Neural cell (in vitro differentiated cells): ENCODE measurements around the gene BIRC6. TPM values are rescaled to one million over a fixed set of nuclear protein-coding genes. Genes with fewer than 3 reads are reported as not detected.

Source experiments
- H2AFZ ChIP-seq: fragments of 200-600, 300-800 bp; sonication (generic), shearing (Covaris generic); 2 replicates; pipeline ENCODE4 v1.6.0; 2014; ENCODE audit warnings: low read depth, mild to moderate bottlenecking, antibody characterized with exemption, low read length, moderate library complexity
- H3F3A ChIP-seq: fragments of 200-600 bp; shearing (Covaris generic); 2 replicates; pipeline ENCODE4 v1.6.1; 2016; ENCODE audit warnings: mild to moderate bottlenecking, moderate library complexity, mixed read lengths, antibody characterized with exemption, low read length; ENCODE audit not compliant: insufficient read depth, poor library complexity, severe bottlenecking
- H3K27ac ChIP-seq: fragments of 200-600, 300-800 bp; sonication (generic), shearing (Covaris generic); 2 replicates; pipeline ENCODE4 v1.5.1; 2014; ENCODE audit warnings: mild to moderate bottlenecking, low read length, moderate library complexity
- H3K27me3 ChIP-seq: fragments of 300-800, 200-600 bp; sonication (generic), shearing (Covaris generic); 2 replicates; pipeline ENCODE4 v1.6.0; 2014; ENCODE audit warnings: mild to moderate bottlenecking, low read depth, low read length, moderate library complexity; ENCODE audit not compliant: insufficient read depth
- H3K36me3 ChIP-seq: fragments of 300-800, 200-600 bp; sonication (generic), shearing (Covaris generic); 2 replicates; pipeline ENCODE4 v1.5.1; 2014; ENCODE audit warnings: mild to moderate bottlenecking, antibody characterized with exemption, low read length, moderate library complexity; ENCODE audit not compliant: insufficient read depth
- H3K4me2 ChIP-seq: fragments of 300-800, 200-600 bp; sonication (generic), shearing (Covaris generic); 2 replicates; pipeline ENCODE4 v1.6.0; 2014; ENCODE audit warnings: mild to moderate bottlenecking, low read length
- H3K4me3 ChIP-seq: fragments of 300-800, 200-600 bp; sonication (generic), shearing (Covaris generic); 2 replicates; pipeline ENCODE4 v1.5.1; 2014; ENCODE audit warnings: mild to moderate bottlenecking, low read length, moderate library complexity
- H3K79me2 ChIP-seq: fragments of 200-600 bp; shearing (Covaris generic); replicated peaks from 2 replicates; pipeline ENCODE4 v1.6.0; 2014; ENCODE audit warnings: mild to moderate bottlenecking, low read length, moderate library complexity; ENCODE audit not compliant: insufficient read depth
- H3K9ac ChIP-seq: fragments of 300-800, 200-600 bp; sonication (generic), shearing (Covaris generic); 2 replicates; pipeline ENCODE4 v1.6.1; 2016; ENCODE audit warnings: mild to moderate bottlenecking, low read length, mixed read lengths
- H3K9me2 ChIP-seq: fragments of 200-600 bp; shearing (Covaris generic); 2 replicates; pipeline ENCODE4 v1.6.1; 2016; ENCODE audit warnings: mild to moderate bottlenecking, low read length, mixed read lengths; ENCODE audit not compliant: insufficient read depth
- H3K9me3 ChIP-seq: fragments of 200-600, 300-800 bp; sonication (generic), shearing (Covaris generic); 2 replicates; pipeline ENCODE4 v1.6.1; 2016; ENCODE audit warnings: mild to moderate bottlenecking, mixed run types, low read length, moderate library complexity, mixed read lengths
- H4K20me1 ChIP-seq: fragments of 200-600 bp; shearing (Covaris generic); 2 replicates; pipeline ENCODE4 v1.6.1; 2016; ENCODE audit warnings: mild to moderate bottlenecking, mixed run types; ENCODE audit not compliant: insufficient read depth
- CTCF ChIP-seq: fragments of 450-650 bp; IDR thresholded peaks from 2 replicates; pipeline ENCODE4 v1.5.1; 2014; ENCODE audit warnings: antibody characterized with exemption, mild to moderate bottlenecking, moderate library complexity; ENCODE audit not compliant: poor library complexity, severe bottlenecking
- EP300 ChIP-seq: fragments of 450-650 bp; conservative IDR thresholded peaks from 2 replicates; pipeline ENCODE4 v1.6.1; 2014; ENCODE audit warnings: antibody characterized with exemption, mild to moderate bottlenecking, moderate library complexity; ENCODE audit not compliant: poor library complexity, severe bottlenecking
- EZH2 ChIP-seq: fragments of 200-600, 300-800 bp; shearing (Covaris generic), sonication (generic); IDR thresholded peaks from 2 replicates; pipeline ENCODE4 v1.6.1; 2014; ENCODE audit warnings: antibody characterized with exemption, low read length, borderline replicate concordance, mild to moderate bottlenecking; ENCODE audit not compliant: insufficient read depth, poor library complexity, severe bottlenecking
- MXI1 ChIP-seq: fragments of 450-650 bp; conservative IDR thresholded peaks from 2 replicates; pipeline ENCODE4 v1.6.1; 2014; ENCODE audit warnings: antibody characterized with exemption, mild to moderate bottlenecking; ENCODE audit not compliant: poor library complexity, severe bottlenecking
- POLR2AphosphoS5 ChIP-seq: IDR thresholded peaks from 2 replicates; pipeline ENCODE4 v1.6.1; 2012
- RAD21 ChIP-seq: fragments of 450-650 bp; conservative IDR thresholded peaks from 2 replicates; pipeline ENCODE4 v1.6.1; 2014; ENCODE audit warnings: antibody characterized with exemption, mild to moderate bottlenecking, moderate library complexity
- REST ChIP-seq: IDR thresholded peaks from 2 replicates; pipeline ENCODE4 v1.6.1; 2012; ENCODE audit warnings: borderline replicate concordance
- SMC3 ChIP-seq: fragments of 450-650 bp; conservative IDR thresholded peaks from 2 replicates; pipeline ENCODE4 v1.6.1; 2014; ENCODE audit warnings: antibody characterized with exemption, mild to moderate bottlenecking, moderate library complexity; ENCODE audit not compliant: poor library complexity
- TAF1 ChIP-seq: IDR thresholded peaks from 2 replicates; pipeline ENCODE4 v1.6.1; 2012; ENCODE audit warnings: low read depth
- polyA plus RNA-seq: library from polyadenylated mRNA; depleted of rRNA; stranded (reverse); fragments of >200 nt; gene quantifications from 2 replicates; pipeline ENCODE4 v1.2.3, GENCODE V29; 2014

BIRC6 gene
- polyA plus RNA-seq, 1 donor from 2014 or later: 109 TPM

GRCh38 chr2:32591669-32592463 lies 235.0 kb downstream of the BIRC6 start:
- no peaks in the 10 kb centered on the region for H3K79me2 ChIP-seq
- H3K9ac ChIP-seq: no peak overlapping the region
- TF ChIP-seq RAD21: no peak
- TF ChIP-seq CTCF: no peak
- no peak for TF ChIP-seq POLR2AphosphoS5
- TF ChIP-seq EZH2: no peak
- no peak for TF ChIP-seq MXI1
- no peak for TF ChIP-seq EP300
- no peak for TF ChIP-seq SMC3
- no peak for TF ChIP-seq TAF1
- no peak for TF ChIP-seq REST
- no peak overlapping the region for H2AFZ ChIP-seq
- no peaks in the 10 kb centered on the region for H3K36me3 ChIP-seq
- no peaks in the 10 kb centered on the region for H3K9me2 ChIP-seq
- H3K4me2 ChIP-seq: no peak overlapping the region
- H3F3A ChIP-seq: no peaks in the 10 kb centered on the region
- H3K9me3 ChIP-seq: no peaks in the 10 kb centered on the region
- H3K27ac ChIP-seq: no peak overlapping the region
- H3K4me3 ChIP-seq: no peak overlapping the region
- no peaks in the 10 kb centered on the region for H4K20me1 ChIP-seq
- no peaks in the 10 kb centered on the region for H3K27me3 ChIP-seq

GRCh38 chr2:32594573-32594972 lies 237.8 kb downstream of the BIRC6 start:
- TF ChIP-seq RAD21 (no peak), REST (no peak), EP300 (no peak), EZH2 (no peak), MXI1 (no peak), POLR2AphosphoS5 (no peak), SMC3 (no peak), TAF1 (no peak), CTCF (no peak)
- Histone ChIP-seq H3K79me2 (no peaks in the 10 kb centered on the region), H3F3A (no peaks in the 10 kb centered on the region)

More at GRCh38 chr2:32594573-32594972, 237.8 kb downstream of the BIRC6 start:
- Histone ChIP-seq H4K20me1 (no peaks in the 10 kb centered on the region), H3K9ac (no peak overlapping the region), H3K9me3 (no peaks in the 10 kb centered on the region), H3K27ac (no peak overlapping the region), H2AFZ (no peak overlapping the region), H3K4me3 (no peak overlapping the region), H3K27me3 (no peaks in the 10 kb centered on the region), H3K36me3 (no peaks in the 10 kb centered on the region), H3K4me2 (no peak overlapping the region), H3K9me2 (no peaks in the 10 kb centered on the region)
